ENCODE data around the gene PLXNA2.

Gene PLXNA2

DNA sequence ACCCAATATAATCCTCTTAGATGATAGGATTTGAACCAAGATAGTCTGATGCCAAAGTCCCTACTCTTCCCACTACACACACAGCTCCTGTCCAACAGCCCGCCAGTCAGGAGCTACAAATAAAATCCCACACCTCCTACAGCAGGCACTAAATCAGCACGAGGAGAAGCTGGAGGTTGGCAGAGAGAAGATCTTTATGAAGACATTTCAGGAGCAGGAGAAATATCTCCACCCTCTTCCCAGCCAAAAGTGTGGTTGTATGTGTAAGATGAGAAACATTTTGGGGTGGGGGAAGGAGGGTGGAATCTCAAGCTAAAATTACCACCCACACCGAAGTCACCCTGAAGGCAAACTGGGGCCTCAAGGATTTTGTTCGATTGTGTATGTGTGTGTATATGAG, 54.5 kb downstream of the PLXNA2 start:
- WGBS, 2 donors (ENCODE audit: extremely low coverage in 2 of 2, insufficient read length in 2 of 2, insufficient replicate concordance in 1 of 2): no CpG with 5 or more reads among the region's 4 CpGs

DNA sequence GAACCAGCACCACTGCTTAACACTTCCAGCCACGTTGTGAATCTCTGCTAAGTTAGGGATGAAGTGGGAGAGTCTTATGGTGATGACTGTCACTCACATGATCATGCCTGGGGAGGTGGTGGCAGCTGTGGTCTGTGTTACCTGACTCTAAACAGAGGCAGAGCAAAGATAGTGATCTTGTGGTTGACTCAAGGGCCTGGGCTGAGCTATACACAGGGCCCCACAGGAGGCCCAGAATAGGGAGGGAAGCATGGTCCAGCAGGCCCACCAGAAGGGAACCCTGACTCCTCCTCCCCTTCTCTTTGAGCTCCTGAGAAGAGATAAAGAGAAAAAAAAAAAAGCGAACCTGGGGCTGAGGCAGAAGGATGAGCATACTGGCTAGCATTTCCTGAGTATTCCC, 55.0 kb downstream of the PLXNA2 start:
- DNase-seq (ENCODE audit: low spot score): no peak
- Histone ChIP-seq H3K14ac (ENCODE audit: low read length) (no peak overlapping the region), H2AFZ (ENCODE audit: low read length) (no peak overlapping the region), H3K4me1 (ENCODE audit: control insufficient read depth in 2 of 2, insufficient read depth in 1 of 2, low read depth in 1 of 2, low read length in 2 of 2) (peaks cover 0 to 12% of the 10 kb centered on the region in 2 donors), H3K79me1 (ENCODE audit: low read depth, low read length) (peaks cover 4% of the 10 kb centered on the region), H4K91ac (ENCODE audit: low read depth, low read length, poor library complexity) (no peak overlapping the region), H3K9me3 (replicated peaks in 1 of 2; ENCODE audit: control insufficient read depth in 2 of 2, insufficient read depth in 1 of 2, low read depth in 1 of 2, low read length in 2 of 2) (peaks cover 0 to 2% of the 10 kb centered on the region in 2 donors), H2AK5ac (ENCODE audit: low read depth, low read length) (no peak overlapping the region), H2BK12ac (ENCODE audit: low read length) (no peak overlapping the region), H3K36me3 (replicated peaks in 1 of 2; ENCODE audit: control insufficient read depth in 2 of 2, insufficient read depth in 2 of 2, low read length in 2 of 2) (no peaks in the 10 kb centered on the region), H3K23ac (ENCODE audit: low read depth, low read length, poor library complexity) (no peak overlapping the region), H3K9ac (ENCODE audit: low read depth, low read length, poor library complexity) (no peak overlapping the region), H3K4me2 (ENCODE audit: insufficient read depth, low read length, poor library complexity, severe bottlenecking) (no peak overlapping the region), H3K4me3 (ENCODE audit: low read length in 2 of 2) (no peak overlapping the region), H3K18ac (ENCODE audit: low read length) (peak overlapping the region; percentile 16), H3K4ac (ENCODE audit: low read length) (no peak overlapping the region), H2BK5ac (ENCODE audit: low read length) (no peak overlapping the region), H4K8ac (ENCODE audit: low read depth, low read length) (no peak overlapping the region), H2BK15ac (ENCODE audit: low read length) (no peak overlapping the region), H2BK120ac (ENCODE audit: low read depth, low read length) (no peak overlapping the region), H3K27ac (replicated peaks; ENCODE audit: low read length) (no peak overlapping the region), H3K27me3 (ENCODE audit: control insufficient read depth in 3 of 3, insufficient read depth in 3 of 3, low read depth in 1 of 3, low read length in 3 of 3) (no peaks in the 10 kb centered on the region)
- no CpG with 5 or more reads among the region's 2 CpGs for WGBS, 2 donors (ENCODE audit: extremely low coverage in 2 of 2, insufficient read length in 2 of 2, insufficient replicate concordance in 1 of 2)

More for the DNA sequence above, 54.5 kb downstream of the PLXNA2 start:
- no peak overlapping the region for H2BK15ac ChIP-seq (ENCODE audit: low read length)
- no peak overlapping the region for H3K4me3 ChIP-seq (ENCODE audit: low read length in 2 of 2)
- no peak overlapping the region for H3K4me2 ChIP-seq (ENCODE audit: insufficient read depth, low read length, poor library complexity, severe bottlenecking)
- H3K79me1 ChIP-seq (ENCODE audit: low read depth, low read length): peaks cover 4% of the 10 kb centered on the region
- no peak overlapping the region for H3K18ac ChIP-seq (ENCODE audit: low read length)
- no peaks in the 10 kb centered on the region for H3K36me3 ChIP-seq (replicated peaks in 1 of 2; ENCODE audit: control insufficient read depth in 2 of 2, insufficient read depth in 2 of 2, low read length in 2 of 2)
- no peak overlapping the region for H2BK5ac ChIP-seq (ENCODE audit: low read length)
- H2AK5ac ChIP-seq (ENCODE audit: low read depth, low read length): no peak overlapping the region
- H3K14ac ChIP-seq (ENCODE audit: low read length): no peak overlapping the region
- H3K23ac ChIP-seq (ENCODE audit: low read depth, low read length, poor library complexity): no peak overlapping the region
- H4K91ac ChIP-seq (ENCODE audit: low read depth, low read length, poor library complexity): no peak overlapping the region
- no peak overlapping the region for H2BK12ac ChIP-seq (ENCODE audit: low read length)
- DNase-seq (ENCODE audit: low spot score): no peak
- H3K4ac ChIP-seq (ENCODE audit: low read length): no peak overlapping the region
- H3K9me3 ChIP-seq (replicated peaks in 1 of 2; ENCODE audit: control insufficient read depth in 2 of 2, insufficient read depth in 1 of 2, low read depth in 1 of 2, low read length in 2 of 2): peaks cover 0 to 2% of the 10 kb centered on the region in 2 donors
- peaks cover 0 to 8% of the 10 kb centered on the region in 2 donors for H3K4me1 ChIP-seq (ENCODE audit: control insufficient read depth in 2 of 2, insufficient read depth in 1 of 2, low read depth in 1 of 2, low read length in 2 of 2)
- H3K9ac ChIP-seq (ENCODE audit: low read depth, low read length, poor library complexity): no peak overlapping the region
- H2AFZ ChIP-seq (ENCODE audit: low read length): no peak overlapping the region
- no peak overlapping the region for H3K27ac ChIP-seq (replicated peaks; ENCODE audit: low read length)
- no peak overlapping the region for H4K8ac ChIP-seq (ENCODE audit: low read depth, low read length)
- H2BK120ac ChIP-seq (ENCODE audit: low read depth, low read length): no peak overlapping the region
- no peaks in the 10 kb centered on the region for H3K27me3 ChIP-seq (ENCODE audit: control insufficient read depth in 3 of 3, insufficient read depth in 3 of 3, low read depth in 1 of 3, low read length in 3 of 3)

DNA sequence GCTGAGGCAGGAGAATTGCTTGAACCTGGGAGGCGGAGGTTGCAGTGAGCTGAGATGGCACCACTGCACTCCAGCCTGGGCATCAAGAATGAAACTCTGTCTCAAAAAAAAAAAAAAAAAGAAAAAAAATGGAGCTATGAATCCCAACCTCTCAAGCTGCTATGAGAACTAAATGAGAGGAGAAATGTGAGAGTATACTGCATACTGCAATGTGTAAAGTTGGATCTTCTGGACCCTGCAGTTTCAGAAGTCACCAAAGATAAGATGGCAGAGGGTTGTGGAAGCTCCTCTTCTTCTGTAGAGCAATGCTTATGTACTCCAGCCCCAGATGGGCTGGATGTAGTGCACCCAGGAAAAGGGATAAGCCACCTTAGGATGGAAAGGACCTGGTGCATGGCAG, 55.6 kb downstream of the PLXNA2 start:
- H3K36me3 ChIP-seq (replicated peaks in 1 of 2; ENCODE audit: control insufficient read depth in 2 of 2, insufficient read depth in 2 of 2, low read length in 2 of 2): no peaks in the 10 kb centered on the region

DNA sequence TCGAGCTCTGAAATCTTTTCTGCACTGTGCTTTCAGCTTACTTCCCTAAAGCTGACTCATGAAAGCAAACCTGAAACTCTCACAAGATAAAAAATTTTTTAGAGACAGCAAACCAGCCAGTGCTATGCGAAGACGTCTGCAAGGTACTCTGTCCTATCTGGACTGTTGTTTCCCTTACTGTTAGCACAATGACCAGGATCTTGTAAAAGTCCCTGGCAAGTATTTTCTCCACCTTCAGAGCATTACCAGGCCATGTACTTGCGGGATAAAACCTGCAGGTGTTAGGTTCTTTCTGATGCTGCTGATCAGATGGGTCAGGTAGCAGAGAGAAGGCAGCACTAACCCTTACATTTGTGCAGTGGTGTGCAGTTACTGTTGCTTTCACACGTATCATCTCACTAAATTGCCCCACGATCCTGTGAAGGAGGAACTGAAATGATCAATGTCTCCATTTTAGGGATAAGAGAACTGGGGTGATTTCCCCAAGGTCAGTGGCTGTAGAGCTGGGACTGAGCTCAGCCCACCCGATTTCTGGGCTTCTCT, 56.6 kb downstream of the PLXNA2 start:
- no peak overlapping the region for H2BK15ac ChIP-seq (ENCODE audit: low read length)
- H4K8ac ChIP-seq (ENCODE audit: low read depth, low read length): no peak overlapping the region
- no peak overlapping the region for H2AK5ac ChIP-seq (ENCODE audit: low read depth, low read length)
- DNase-seq (ENCODE audit: low spot score): no peak
- H3K9ac ChIP-seq (ENCODE audit: low read depth, low read length, poor library complexity): no peak overlapping the region
- H3K23ac ChIP-seq (ENCODE audit: low read depth, low read length, poor library complexity): no peak overlapping the region
- H3K4me2 ChIP-seq (ENCODE audit: insufficient read depth, low read length, poor library complexity, severe bottlenecking): no peak overlapping the region
- WGBS, 2 donors (ENCODE audit: extremely low coverage in 2 of 2, insufficient read length in 2 of 2, insufficient replicate concordance in 1 of 2): no CpG with 5 or more reads among the region's 7 CpGs
- H3K18ac ChIP-seq (ENCODE audit: low read length): no peak overlapping the region
- H2BK5ac ChIP-seq (ENCODE audit: low read length): no peak overlapping the region
- no peak overlapping the region for H3K4ac ChIP-seq (ENCODE audit: low read length)
- peaks cover 7 to 13% of the 10 kb centered on the region in 2 donors for H3K4me1 ChIP-seq (ENCODE audit: control insufficient read depth in 2 of 2, insufficient read depth in 1 of 2, low read depth in 1 of 2, low read length in 2 of 2)
- no peak overlapping the region for H4K91ac ChIP-seq (ENCODE audit: low read depth, low read length, poor library complexity)
- no peak overlapping the region for H2AFZ ChIP-seq (ENCODE audit: low read length)
- no peak overlapping the region for H3K27ac ChIP-seq (replicated peaks; ENCODE audit: low read length)
- H3K9me3 ChIP-seq (replicated peaks in 1 of 2; ENCODE audit: control insufficient read depth in 2 of 2, insufficient read depth in 1 of 2, low read depth in 1 of 2, low read length in 2 of 2): peaks cover 0 to 2% of the 10 kb centered on the region in 2 donors
- no peaks in the 10 kb centered on the region for H3K36me3 ChIP-seq (replicated peaks in 1 of 2; ENCODE audit: control insufficient read depth in 2 of 2, insufficient read depth in 2 of 2, low read length in 2 of 2)
- no peaks in the 10 kb centered on the region for H3K27me3 ChIP-seq (ENCODE audit: control insufficient read depth in 3 of 3, insufficient read depth in 3 of 3, low read depth in 1 of 3, low read length in 3 of 3)
- no peak overlapping the region for H3K4me3 ChIP-seq (ENCODE audit: low read length in 2 of 2)
- no peak overlapping the region for H2BK12ac ChIP-seq (ENCODE audit: low read length)
- H2BK120ac ChIP-seq (ENCODE audit: low read depth, low read length): no peak overlapping the region
- peaks cover 4% of the 10 kb centered on the region for H3K79me1 ChIP-seq (ENCODE audit: low read depth, low read length)
- H3K14ac ChIP-seq (ENCODE audit: low read length): no peak overlapping the region

More for the DNA sequence above, 55.6 kb downstream of the PLXNA2 start:
- H3K9me3 ChIP-seq (replicated peaks in 1 of 2; ENCODE audit: control insufficient read depth in 2 of 2, insufficient read depth in 1 of 2, low read depth in 1 of 2, low read length in 2 of 2): peaks cover 0 to 2% of the 10 kb centered on the region in 2 donors
- no peak overlapping the region for H4K8ac ChIP-seq (ENCODE audit: low read depth, low read length)
- H3K79me1 ChIP-seq (ENCODE audit: low read depth, low read length): peaks cover 4% of the 10 kb centered on the region
- no CpG with 5 or more reads among the region's 1 CpG for WGBS, 2 donors (ENCODE audit: extremely low coverage in 2 of 2, insufficient read length in 2 of 2, insufficient replicate concordance in 1 of 2)
- no peak overlapping the region for H2AK5ac ChIP-seq (ENCODE audit: low read depth, low read length)
- no peak overlapping the region for H4K91ac ChIP-seq (ENCODE audit: low read depth, low read length, poor library complexity)
- no peaks in the 10 kb centered on the region for H3K27me3 ChIP-seq (ENCODE audit: control insufficient read depth in 3 of 3, insufficient read depth in 3 of 3, low read depth in 1 of 3, low read length in 3 of 3)
- no peak overlapping the region for H3K14ac ChIP-seq (ENCODE audit: low read length)
- no peak for DNase-seq (ENCODE audit: low spot score)
- H2BK12ac ChIP-seq (ENCODE audit: low read length): no peak overlapping the region
- no peak overlapping the region for H3K23ac ChIP-seq (ENCODE audit: low read depth, low read length, poor library complexity)
- no peak overlapping the region for H3K9ac ChIP-seq (ENCODE audit: low read depth, low read length, poor library complexity)
- H3K27ac ChIP-seq (replicated peaks; ENCODE audit: low read length): no peak overlapping the region
- H2AFZ ChIP-seq (ENCODE audit: low read length): no peak overlapping the region
- H3K4ac ChIP-seq (ENCODE audit: low read length): no peak overlapping the region
- no peak overlapping the region for H2BK5ac ChIP-seq (ENCODE audit: low read length)
- no peak overlapping the region for H2BK120ac ChIP-seq (ENCODE audit: low read depth, low read length)
- H3K4me3 ChIP-seq (ENCODE audit: low read length in 2 of 2): no peak overlapping the region
- H3K4me2 ChIP-seq (ENCODE audit: insufficient read depth, low read length, poor library complexity, severe bottlenecking): no peak overlapping the region
- H3K18ac ChIP-seq (ENCODE audit: low read length): no peak overlapping the region
- H3K4me1 ChIP-seq (ENCODE audit: control insufficient read depth in 2 of 2, insufficient read depth in 1 of 2, low read depth in 1 of 2, low read length in 2 of 2): peaks cover 0 to 12% of the 10 kb centered on the region in 2 donors
- no peak overlapping the region for H2BK15ac ChIP-seq (ENCODE audit: low read length)

Measured in neuronal stem cell (in vitro differentiated cells).